Cortex of kidney (tissue), 1 donor: ENCODE results near the gene POLR2J.
"Not testable (repeated sequence)": the region's sequence is repeated elsewhere in the genome, so short reads cannot be mapped to it uniquely, and the experiment has no call there.

Source experiments
- DNase-seq: peaks from one replicate; lab custom pipeline; 2025; lab: John Stamatoyannopoulos, UW

POLR2J gene

GRCh38 chr7:102494473-102495149, 15.9 kb upstream of the POLR2J start:
- not testable (repeated sequence) for DNase-seq

DNA sequence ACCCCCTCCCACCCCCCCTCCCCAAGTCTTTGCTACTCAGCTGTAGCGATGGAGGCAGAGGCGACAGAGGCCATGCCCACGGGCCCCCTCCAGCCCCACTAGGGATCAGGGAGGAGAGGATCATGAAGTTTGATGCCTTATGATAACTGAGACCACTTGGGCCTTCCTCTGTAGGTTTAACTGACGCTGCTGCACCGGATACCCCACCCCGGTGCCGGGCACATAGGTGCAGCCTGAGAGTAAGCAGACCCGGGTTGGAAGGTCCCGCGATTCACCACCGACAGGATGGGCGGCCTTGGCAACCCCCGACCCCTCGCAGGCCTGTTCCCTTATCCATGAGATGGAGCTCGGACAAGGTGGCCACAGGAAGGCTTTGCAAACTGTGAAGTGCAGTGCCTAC, 15.3 kb upstream of the POLR2J start:
- not testable (repeated sequence) for DNase-seq

DNA sequence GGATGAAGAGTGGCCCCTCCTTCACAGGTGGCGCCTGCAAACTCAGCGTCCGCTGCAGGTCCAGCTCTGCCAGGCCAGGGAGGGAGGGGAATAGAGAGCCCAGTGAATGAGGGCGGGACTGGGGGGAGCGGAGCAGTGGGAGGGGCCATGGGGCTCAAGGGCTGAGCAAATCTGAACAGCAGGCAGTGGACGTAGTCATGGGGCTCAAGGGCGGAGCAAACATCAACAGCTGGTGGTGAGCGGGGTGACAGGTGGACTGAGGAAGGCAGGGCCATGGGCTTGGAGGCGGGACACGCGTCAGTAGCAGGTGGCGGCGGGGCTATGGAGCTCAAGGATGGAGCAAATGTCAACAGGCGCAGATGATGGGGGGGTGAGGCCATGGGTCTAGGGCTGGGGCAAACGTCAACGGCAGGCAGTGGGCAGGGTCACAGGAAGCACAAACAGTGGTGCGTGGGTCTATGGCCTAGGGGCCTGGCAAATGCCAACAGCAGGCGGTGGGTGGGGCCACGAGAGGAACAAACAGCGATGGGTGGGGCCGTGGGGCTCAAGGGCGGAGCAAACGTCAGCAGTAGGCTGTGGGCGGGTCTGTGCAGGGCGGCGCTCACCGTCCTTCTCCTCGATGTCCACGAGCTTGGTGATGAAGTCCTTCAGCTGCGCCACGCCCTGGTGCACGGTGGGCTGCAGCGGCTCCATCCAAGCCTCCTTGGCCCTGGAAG, 14.7 kb upstream of the POLR2J start:
- DNase-seq = not testable (repeated sequence)

GRCh38 chr7:102490529-102491075, 11.9 kb upstream of the POLR2J start:
- DNase-seq = not testable (repeated sequence)

DNA sequence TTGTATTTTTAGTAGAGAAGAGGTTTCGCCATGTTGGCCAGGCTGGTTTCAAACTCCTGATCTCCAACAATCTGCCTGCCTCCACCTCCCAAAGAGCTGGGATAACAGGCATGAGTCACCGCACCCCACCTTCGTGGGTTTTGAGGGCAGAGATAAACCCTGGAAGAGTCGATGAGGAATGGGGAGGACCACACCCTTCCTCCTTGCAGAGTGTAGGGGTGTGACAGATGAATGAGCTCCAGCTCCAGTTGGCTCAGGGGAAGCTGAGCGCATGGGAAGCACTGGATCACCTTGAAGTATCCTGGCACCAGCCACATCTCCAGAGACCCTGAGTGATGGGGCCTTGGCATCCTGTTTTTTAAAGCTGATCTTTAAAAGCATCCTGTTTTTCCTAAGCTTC, 5.6 kb upstream of the POLR2J start:
- DNase-seq = not testable (repeated sequence)

DNA sequence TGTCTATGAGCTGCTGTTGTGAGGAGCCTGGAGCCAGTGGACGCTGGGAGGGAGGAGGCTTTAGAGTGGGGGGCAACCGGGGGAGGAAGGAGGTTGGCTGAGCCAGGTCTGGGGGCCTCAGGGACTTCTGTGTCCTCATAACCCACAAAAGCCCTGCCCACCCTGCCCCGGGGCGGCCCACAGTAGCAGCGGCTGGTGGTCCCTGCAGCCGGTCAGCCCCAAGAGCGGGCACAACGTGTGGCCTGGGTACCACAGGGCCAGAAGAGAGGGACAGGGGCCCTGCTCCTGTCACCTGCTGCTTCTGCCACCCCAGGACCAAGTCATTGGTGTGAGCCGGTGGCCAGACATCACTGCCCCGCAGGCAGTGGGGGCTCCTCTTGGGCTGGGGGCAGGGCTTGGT, 3.2 kb upstream of the POLR2J start:
- DNase-seq = not testable (repeated sequence)

GRCh38 chr7:102479982-102480637, 1.4 kb upstream of the POLR2J start:
- DNase-seq = not testable (repeated sequence)

- DNase-seq = not testable (repeated sequence)
Measured at GRCh38 chr7:102479209-102479584, 475 bp upstream of the POLR2J start.

DNA sequence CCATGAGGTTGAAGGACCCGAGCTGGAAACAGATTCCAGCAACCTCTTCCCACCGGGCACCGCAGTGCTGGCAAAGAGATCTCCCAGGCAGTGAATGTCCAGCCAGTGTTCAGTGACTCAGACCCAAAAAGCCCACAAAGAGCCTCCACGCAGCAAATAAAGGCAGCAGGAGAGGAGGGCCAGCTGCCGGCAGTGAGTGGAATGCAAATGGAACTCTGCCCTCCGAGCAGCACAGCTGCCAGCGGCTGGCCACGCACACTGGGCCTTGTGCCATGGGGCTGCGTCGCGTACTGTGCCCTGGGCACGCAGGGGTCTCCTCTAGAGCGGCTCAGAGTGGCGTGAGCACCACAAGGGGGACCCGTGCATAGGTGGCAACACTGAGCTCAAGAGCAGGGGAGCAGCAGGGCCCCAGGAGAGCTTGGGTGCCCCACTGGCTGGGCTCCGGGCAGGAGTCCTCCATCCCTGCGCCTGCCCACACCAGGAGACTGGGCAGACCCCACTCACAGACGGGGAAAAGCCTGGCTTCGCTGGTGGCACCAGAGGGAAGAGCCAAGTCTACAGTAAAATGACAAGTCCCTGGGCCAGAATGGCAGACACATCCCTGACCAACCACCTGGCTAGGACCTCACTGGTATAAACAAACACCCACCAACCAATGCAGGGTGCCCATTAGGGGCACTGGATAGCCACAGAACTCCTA, 3.8 kb downstream of the POLR2J start:
- not testable (repeated sequence) for DNase-seq

GRCh38 chr7:102474116-102474515, 4.6 kb downstream of the POLR2J start:
- DNase-seq = not testable (repeated sequence)

DNA sequence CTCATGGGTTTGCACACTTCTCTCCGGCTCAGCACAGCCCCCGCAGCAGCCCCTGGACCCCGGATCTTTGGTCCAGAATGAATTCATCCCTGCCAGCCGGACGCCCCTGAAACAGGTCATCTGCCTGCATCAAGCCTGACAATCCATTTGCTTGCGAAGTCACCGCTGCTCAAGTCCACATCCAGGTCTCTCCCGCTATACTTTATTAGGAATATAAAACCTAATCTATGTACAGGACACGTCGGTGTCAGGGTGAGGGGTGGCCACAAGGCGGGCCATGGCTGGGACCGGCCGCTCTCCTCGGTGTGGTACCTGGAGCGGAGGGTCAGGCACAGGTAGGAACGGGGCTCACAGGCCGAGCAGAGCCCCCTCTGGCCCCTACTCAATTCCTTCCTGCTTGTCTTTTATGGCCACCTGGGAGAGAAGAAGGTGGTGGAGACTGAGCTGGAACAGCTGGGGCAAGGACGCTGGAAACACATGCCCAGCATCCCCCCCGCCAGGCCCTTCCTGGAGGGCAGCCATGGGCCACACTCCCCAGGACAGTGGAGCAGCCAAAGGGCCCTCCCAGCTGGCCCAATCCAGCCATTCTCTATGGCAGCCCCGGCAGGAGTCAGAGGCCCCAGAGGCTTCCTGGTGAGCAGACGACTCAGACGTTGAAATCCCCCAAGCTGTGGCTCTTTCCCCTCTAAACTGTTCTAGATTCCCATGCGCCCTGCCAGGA, 5.3 kb downstream of the POLR2J start:
- DNase-seq = no peak

- no peak for DNase-seq
Measured at GRCh38 chr7:102472126-102473041, 6.3 kb downstream of the POLR2J start.

GRCh38 chr7:102471791-102472125, 7.0 kb downstream of the POLR2J start:
- no peak for DNase-seq

DNA sequence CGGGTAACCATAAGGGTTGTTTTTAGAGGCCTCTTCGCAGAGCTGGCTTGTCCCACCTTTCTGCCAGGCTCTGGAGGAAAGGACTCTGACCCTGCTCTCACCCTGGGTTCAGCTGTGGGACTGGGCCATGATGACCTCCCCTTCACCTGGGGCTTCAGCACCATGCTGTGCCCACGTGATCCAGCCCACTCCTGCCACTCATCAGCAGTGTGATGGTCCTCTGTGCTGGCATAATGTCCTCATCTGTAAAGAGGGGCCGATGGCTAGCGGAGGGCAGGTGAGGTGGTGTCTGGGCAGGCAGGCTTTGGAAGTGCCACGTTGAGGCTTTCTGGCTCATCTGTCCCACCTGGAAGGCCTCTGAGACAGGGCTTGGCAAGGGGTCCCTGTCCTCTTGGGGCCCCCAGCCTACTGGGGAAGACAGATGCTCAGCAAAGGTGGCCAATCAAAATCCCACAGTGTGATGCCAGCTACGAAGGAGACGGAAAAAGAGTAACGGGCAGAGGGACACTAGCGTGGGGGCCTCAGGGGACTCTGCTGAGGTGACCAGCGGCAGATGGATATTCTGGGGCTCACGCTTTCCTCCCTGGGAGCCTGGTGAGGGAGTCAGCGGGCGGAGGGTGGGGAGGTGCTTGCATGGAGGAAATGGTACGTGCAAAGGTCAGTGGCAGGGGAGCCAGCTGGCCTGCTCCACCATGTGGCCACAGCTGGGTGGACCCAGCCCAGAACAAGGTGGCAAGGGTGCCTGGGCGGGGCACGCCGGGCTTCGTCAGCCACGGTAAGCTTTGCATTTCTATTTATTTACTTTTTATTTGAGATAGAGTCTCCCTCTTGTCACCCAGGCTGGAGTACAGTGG, 8.5 kb downstream of the POLR2J start:
- DNase-seq = no peak

GRCh38 chr7:102469351-102469971, 9.3 kb downstream of the POLR2J start:
- no peak for DNase-seq

GRCh38 chr7:102468478-102469350, 10.0 kb downstream of the POLR2J start:
- no peak for DNase-seq

GRCh38 chr7:102467581-102468477, 10.9 kb downstream of the POLR2J start:
- DNase-seq = no peak
